Nephron progenitor cell (in vitro differentiated cells): Measurements from ENCODE around the gene KCNH1.
"Not testable (repeated sequence)": the region's sequence is repeated elsewhere in the genome, so short reads cannot be mapped to it uniquely, and the experiment has no call there.

Experiments used
- DNase-seq: peaks from one replicate; pipeline ENCODE4 v3.0.0; 2021
- H3K27ac Mint-ChIP-seq: 2 replicates; pipeline ENCODE4 v1.8.0; 2021; ENCODE audit warnings: mild to moderate bottlenecking, moderate library complexity, mixed read lengths
- H3K27me3 Mint-ChIP-seq: 2 replicates; pipeline ENCODE4 v1.8.0; 2021; ENCODE audit warnings: mild to moderate bottlenecking, low read depth, mixed read lengths; ENCODE audit not compliant: poor library complexity
- H3K36me3 Mint-ChIP-seq: 2 replicates; pipeline ENCODE4 v1.8.0; 2021; ENCODE audit warnings: low read depth, mixed read lengths
- H3K4me1 Mint-ChIP-seq: 2 replicates; pipeline ENCODE4 v1.8.0; 2021; ENCODE audit warnings: mixed read lengths
- H3K4me3 Mint-ChIP-seq: 2 replicates; pipeline ENCODE4 v1.8.0; 2021; ENCODE audit warnings: mild to moderate bottlenecking, moderate library complexity, mixed read lengths
- H3K9me3 Mint-ChIP-seq: 2 replicates; pipeline ENCODE4 v1.8.0; 2021; ENCODE audit warnings: mild to moderate bottlenecking, moderate library complexity, mixed read lengths
- CTCF ChIP-seq: fragments of 200-600 bp; sonication (generic); IDR thresholded peaks from 2 replicates; pipeline ENCODE4 v1.5.0; 2021; ENCODE audit warnings: antibody characterized with exemption

KCNH1 gene

GRCh38 chr1:210674151-210674550 lies 459.8 kb downstream of the KCNH1 start:
- TF ChIP-seq CTCF = no peak
- Mint-ChIP-seq H3K4me3 (no peak overlapping the region), H3K27ac (no peak overlapping the region), H3K36me3 (no peaks in the 10 kb centered on the region), H3K4me1 (no peaks in the 10 kb centered on the region), H3K27me3 (peaks cover 6% of the 10 kb centered on the region), H3K9me3 (no peaks in the 10 kb centered on the region)
- no peak for DNase-seq

GRCh38 chr1:210669951-210670350 lies 464.0 kb downstream of the KCNH1 start:
- H3K4me3 Mint-ChIP-seq = no peak overlapping the region
- H3K27ac Mint-ChIP-seq = no peak overlapping the region
- peaks cover 6% of the 10 kb centered on the region for H3K27me3 Mint-ChIP-seq
- no peaks in the 10 kb centered on the region for H3K9me3 Mint-ChIP-seq
- no peak for DNase-seq
- H3K4me1 Mint-ChIP-seq = no peaks in the 10 kb centered on the region
- H3K36me3 Mint-ChIP-seq = no peaks in the 10 kb centered on the region
- no peak for TF ChIP-seq CTCF

GRCh38 chr1:210663730-210664573 lies 470.0 kb downstream of the KCNH1 start:
- H3K27ac Mint-ChIP-seq = no peak overlapping the region
- H3K4me1 Mint-ChIP-seq = no peaks in the 10 kb centered on the region
- no peaks in the 10 kb centered on the region for H3K36me3 Mint-ChIP-seq
- no peak overlapping the region for H3K4me3 Mint-ChIP-seq
- no peak for DNase-seq
- no peak for TF ChIP-seq CTCF
- H3K27me3 Mint-ChIP-seq = peaks cover 12% of the 10 kb centered on the region
- peaks cover 4% of the 10 kb centered on the region for H3K9me3 Mint-ChIP-seq

GRCh38 chr1:210662291-210663050 lies 471.5 kb downstream of the KCNH1 start:
- TF ChIP-seq CTCF = no peak
- no peak for DNase-seq
- Mint-ChIP-seq H3K27me3 (peaks cover 15% of the 10 kb centered on the region), H3K4me1 (no peaks in the 10 kb centered on the region), H3K27ac (no peak overlapping the region), H3K9me3 (peaks cover 4% of the 10 kb centered on the region), H3K4me3 (no peak overlapping the region), H3K36me3 (no peaks in the 10 kb centered on the region)

- H3K27me3 Mint-ChIP-seq = peaks cover 15% of the 10 kb centered on the region
- H3K9me3 Mint-ChIP-seq, H3K36me3 Mint-ChIP-seq, DNase-seq, H3K27ac Mint-ChIP-seq, H3K4me3 Mint-ChIP-seq, H3K4me1 Mint-ChIP-seq: not testable (repeated sequence)
Measured at GRCh38 chr1:210661520-210661919, 472.4 kb downstream of the KCNH1 start.

- H3K4me3 Mint-ChIP-seq = no peak overlapping the region
- peaks cover 4% of the 10 kb centered on the region for H3K9me3 Mint-ChIP-seq
Measured at GRCh38 chr1:210657806-210658205, 476.1 kb downstream of the KCNH1 start.

More at GRCh38 chr1:210657806-210658205, 476.1 kb downstream of the KCNH1 start:
- TF ChIP-seq CTCF = no peak
- no peak overlapping the region for H3K27ac Mint-ChIP-seq
- no peaks in the 10 kb centered on the region for H3K4me1 Mint-ChIP-seq
- H3K36me3 Mint-ChIP-seq = no peaks in the 10 kb centered on the region
- peaks cover 10% of the 10 kb centered on the region for H3K27me3 Mint-ChIP-seq
- DNase-seq = no peak
